CD4-positive, alpha-beta T cell treated with Interleukin-6 at 100 ng/mL for 8 hours (primary cell): ENCODE data around the gene SIGLEC14.

Source experiments
- DNase-seq: peaks from one replicate; pipeline ENCODE4 v3.0.0-alpha.2; 2020; ENCODE audit warnings: mixed read lengths, low spot score

SIGLEC14 gene

DNA sequence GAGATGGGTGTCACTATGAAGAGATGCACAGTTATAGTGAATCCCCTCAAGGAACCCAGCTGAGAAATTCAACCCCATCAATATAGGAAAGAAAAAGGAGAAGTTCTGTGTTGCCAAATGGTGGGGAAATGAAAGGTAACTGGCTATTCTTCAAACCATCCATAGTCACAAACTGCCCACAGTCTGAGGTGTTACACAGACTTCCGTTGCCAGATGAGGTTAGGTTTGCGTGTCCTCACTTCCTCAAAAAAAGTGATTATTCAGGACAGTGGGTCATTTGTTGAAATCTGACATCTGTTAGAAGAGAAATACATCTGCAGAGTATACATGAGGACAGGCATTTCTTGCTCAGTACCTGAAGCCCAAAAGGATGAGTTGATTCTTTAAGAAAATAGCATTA is 25.4 kb downstream of the SIGLEC14 start:
- no peak for DNase-seq

DNA sequence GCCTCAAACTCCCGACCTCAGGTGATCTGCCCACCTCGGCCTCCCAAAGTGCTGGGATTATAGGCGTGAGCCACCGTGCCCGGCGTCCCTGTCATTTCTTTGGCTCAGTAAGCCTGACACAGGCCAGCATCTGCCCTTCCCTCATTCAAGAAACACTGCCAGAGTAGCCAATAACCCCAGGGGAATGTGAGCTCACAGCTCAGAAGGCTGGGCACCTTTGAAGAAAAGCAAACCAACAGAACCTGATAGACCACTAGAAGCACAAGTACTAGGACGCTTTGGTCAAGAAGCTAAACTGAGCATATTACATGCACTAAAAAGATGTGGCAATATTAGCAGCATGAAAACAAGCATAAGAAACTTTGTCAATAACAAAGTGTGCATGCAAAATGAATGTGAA is 30.6 kb downstream of the SIGLEC14 start:
- DNase-seq, result no peak

DNA sequence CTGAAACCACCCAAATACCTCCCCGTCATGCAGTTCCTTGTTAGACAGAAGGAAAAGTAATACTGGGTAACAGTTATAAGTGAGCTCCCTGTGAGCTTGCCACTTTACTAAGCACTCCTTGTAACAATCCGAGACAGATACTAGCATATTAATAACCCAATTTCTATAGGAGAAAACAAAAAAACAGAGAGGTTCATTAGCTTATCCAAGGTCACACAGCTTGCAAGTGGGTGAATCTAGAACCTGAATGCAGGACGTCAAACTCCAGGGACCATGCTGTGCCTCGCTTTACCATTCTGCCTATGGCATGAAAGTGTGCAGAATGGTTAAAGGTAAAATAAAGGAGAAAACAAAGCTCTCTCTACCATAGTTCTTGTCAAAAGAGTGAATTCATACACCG is 31.8 kb downstream of the SIGLEC14 start:
- DNase-seq, result no peak

DNA sequence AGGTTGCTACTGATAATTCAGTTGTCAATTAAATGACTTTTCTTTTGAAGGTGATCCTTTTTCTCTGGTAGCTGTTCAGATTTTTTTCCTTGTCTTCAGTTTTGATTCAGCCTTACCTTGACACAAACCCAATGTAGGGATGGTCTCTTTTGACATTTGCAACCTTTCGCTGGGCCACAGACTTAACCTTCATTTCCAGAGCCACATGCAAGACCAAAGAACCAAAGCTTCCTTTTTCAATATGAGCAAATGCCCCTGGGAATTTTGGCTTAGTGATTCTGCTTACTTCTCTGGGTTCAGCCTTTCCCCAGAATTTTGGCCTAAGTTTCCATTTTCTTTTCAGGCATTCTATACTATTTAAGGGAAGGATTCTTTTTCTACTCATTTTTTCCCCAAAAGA is 36.0 kb downstream of the SIGLEC14 start:
- DNase-seq, result no peak

DNA sequence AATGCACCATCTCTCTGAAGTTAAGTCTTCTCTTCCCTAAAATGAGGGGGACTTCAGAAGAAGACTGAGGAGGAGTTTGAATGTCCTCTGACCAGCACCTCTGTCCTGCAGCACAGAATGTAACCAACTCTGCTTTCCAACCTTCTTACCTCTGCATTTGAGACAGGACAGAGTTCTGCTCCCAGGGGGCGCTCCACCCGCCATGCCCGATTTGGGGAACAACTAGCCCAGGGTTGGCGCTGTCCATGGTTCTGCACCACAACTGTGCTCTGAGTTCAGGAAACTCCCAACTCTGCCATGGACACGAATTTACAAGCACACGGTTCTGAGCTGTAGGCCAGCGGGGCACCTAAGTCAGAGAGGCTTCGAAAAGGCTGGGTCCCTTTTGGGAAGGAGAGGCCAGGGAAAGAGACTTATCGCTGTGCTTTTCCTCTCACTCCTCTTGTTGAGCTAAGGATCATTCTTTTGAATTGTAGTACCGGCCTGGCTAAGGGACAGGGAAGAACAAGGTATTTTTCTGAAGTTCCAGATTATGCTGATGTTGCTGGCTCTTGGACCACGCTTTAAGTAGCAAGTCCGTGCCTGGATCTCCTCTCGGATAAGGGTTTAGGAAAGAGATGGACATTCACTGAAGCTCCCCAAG is 38.6 kb downstream of the SIGLEC14 start:
- DNase-seq, result peak; percentile 29

DNA sequence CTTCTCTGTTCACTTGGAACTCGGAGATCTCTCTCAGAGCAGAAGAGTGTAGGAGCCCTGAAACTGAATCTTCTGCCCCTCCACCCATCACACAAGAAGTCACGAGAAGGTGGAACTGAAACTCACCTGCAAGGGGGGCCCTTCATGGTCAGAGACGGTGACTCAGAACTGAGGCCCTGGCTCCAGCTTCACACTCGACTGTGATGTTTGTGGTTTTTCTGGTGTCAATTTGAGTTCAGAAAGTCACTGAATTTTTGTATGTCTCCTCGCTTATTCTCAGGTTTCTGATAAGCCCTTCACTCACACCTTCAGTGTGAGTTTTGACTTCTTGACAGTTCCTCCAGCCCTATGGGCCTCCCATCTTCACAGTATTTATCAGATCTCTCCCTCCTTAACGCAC is 39.5 kb downstream of the SIGLEC14 start:
- DNase-seq, result no peak

DNA sequence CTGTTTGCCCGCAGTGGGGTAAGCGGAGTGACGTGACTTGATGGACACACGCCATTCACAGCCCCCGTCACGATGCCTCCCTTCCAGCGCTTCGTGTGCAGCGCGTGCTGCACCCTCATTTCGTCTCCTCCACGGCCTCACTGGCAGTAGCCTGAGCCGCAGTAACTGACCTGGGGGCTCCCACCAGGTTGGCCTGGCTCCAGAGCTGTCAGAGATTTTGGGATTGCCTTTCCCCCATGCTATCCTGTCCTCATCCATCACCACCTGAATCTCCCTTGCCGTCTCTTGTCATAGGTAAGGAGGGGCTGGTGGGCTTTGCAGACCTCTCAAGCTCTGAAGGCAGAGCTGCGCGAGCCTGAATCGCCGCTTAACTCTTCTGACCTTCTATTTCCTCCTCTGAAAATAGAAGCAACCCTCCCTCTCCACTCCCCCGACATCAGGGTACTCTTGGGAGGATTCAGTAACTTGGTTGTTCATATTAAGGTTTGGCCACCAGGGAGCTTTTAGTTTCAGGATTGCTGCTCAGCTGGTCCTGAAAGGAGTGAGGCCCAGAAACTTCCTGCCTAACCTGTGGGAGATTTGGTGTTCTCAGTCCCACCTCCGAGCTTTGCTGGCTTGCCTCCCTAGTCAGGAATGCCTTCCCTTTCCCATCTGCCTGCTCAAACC is 44.3 kb downstream of the SIGLEC14 start:
- no peak for DNase-seq

DNA sequence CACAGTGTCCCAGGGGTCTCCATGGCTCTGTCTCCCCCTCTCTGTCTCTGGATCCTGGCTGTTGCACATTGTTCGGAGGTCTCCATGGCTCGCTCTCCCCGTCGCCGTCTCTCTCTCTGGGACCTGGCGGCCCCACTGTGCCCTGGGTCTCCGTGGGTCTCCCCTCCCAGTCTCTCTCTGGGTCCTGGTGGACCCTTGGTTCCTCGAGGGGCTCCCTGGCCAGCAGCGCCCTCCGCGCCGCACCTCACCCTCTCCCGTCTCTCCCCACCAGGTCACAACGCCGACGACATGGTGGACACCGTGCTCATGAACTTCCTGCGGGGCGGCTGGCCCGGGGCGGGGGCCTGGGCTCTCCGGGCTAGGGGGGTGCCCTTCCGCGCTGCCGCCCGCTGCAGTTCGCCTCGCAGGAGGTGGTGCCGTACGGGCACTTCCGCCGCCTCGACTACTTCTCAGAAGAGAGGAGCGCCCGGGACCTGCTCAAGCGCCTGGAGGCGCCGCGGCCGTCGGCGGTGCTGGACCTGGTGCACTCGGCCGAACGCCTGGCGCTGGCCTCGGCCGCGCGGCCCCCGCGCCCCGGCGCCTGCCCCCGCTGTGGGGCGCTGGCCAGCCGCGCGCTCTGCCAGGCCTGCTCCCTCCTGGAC is 45.6 kb downstream of the SIGLEC14 start:
- DNase-seq, result no peak

DNA sequence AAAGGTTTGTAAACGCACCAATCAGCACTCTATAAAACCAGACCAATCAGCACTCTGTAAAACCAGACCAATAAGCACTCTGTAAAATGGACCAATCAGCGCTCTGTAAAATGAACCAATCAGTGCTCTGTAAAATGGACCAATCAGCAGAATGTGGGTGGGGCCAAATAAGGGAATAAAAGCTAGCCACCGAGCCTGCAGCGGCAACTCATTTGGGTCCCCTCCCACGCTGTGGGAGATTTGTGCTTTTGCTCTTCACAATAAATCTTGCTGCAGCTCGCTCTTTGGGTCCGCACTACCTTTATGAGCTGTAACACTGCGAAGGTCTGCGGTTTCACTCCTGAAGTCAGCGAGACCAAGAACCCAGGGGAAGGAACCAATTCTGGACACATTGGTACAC is 47.5 kb downstream of the SIGLEC14 start:
- DNase-seq, result no peak

DNA sequence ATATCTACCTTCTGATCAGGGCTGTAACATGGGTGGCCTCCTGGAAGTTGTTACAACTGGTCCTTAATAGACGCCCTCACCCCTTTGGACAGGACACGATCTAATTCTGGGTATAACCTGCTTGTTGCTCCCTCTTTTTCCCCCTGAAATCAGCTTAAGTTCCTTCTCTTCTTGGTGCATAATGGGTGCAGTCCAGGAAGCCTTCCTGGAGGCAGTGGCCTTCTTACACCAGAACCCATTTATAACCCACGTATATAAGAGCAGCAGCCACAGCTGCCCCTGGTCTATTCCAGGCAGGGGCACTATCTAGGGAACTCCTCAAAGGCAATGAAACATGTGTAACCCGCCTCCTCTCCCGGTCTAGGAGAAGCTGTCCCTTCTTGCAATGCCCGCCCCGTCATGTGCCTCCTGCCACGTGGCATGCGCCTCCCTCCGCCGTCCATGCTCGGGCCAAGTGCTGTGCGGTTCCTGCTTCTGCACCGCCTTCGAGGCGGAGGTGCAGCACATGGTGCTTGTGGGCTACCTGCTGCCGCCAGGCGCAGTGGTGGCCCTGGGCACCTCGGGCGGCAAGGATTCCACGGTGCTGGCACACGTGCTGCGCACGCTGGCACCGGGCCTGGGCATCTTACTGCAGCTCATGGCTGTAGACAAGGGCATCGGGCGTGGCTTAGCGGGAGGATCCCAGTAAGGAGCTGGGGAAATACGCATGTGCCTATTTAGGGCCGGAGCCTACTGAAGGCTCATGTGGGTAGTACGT is 48.3 kb downstream of the SIGLEC14 start:
- no peak for DNase-seq

DNA sequence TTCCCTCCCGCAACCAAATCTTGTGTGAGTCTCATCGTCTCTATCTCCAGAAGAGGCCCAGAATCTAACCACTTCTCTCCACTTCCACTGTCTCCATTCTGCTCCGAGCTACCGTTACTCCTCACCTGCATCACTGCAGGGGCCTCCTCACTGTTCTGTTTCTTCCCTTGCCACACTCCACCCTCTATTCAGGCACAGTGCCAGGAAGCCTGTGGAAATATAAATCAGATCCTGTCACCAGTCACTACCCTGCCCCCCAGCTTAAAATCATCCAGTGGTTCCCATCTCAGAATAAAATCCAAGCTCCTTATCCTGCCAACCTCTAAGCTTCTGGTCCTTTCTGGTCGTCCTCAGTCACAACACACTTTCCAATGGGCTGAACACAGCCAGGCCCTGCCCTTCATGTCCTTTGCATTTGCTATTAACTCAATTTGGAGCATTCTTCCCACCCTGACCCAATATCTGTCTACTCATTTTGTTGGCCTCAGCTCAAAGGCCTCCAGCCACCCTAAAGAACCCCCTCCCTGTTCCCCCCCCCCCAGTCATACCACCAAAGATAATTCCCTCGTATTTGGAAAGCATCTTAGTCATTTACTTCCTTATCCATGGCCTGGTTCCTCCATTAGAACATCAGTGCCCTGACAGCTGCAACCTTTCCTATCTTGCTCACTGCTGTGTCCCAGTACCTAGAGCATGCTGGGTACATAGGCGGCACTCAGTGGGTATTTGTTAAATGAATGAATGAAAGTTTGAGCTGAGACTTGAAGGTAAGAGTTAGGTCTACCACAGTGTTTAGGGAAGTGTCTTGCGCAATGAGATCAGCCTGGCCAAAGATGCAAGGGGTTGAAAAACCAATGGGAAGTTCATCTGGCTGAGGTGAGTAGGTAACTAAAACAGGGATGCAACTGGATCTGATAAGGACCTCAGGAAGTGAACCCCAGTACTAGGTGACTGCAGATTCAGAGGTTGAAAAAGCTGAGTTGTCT is 51.1 kb downstream of the SIGLEC14 start:
- no peak for DNase-seq

DNA sequence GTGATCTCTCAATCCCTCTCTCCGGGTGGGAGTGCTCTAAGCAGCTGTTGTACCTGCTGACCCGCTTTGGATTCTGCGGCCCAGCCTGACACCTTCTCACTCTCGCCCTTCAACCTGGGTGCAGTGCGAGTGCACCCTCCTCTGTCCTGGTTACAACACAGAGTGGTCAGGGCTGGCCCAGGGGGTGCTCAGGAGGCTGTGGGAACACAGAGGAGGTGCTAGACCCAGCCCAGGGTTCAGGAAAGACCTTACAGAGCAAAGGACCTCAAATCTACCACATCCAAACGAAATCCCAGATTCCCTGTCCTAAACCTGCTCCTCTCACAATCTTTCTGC is 51.9 kb downstream of the SIGLEC14 start:
- DNase-seq, result no peak

DNA sequence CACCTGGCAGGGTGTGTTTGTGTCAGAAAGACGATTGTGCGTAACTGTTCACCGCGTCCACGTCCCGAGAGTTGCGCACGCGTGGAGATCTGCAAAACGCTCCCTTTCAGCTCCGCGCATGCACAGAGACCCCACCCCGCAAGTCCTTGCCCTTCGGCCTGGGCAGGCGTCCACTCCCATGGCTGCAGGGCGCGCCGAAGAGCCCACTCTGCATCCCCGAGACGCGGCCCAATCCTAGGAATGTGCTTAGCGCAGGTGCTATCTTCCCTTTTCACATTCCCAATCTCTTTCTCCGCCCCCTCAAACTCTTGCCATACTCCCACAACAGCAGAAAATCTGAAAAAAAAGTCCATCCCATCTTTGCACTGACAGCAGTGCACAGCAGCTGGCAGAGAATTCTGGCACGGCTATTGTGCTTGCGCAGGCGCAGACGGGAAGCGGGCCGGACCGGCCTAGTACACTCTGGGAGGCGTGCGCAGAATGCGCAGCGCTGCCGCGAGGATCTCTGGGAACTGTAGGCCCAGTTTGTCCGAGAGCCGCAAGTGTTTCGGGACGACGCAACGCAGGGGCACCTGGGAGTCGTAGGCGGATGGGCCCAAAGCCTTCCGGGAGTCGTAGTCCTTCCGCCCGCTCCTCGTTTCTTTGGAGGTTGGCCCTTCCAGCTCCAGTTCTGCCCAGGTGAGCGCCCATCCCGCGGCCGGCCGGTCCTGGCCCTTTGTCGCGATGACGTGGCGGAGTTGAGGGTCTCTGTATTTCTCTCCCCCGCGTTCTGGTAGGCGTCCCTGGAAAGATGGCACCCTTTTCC is 52.5 kb downstream of the SIGLEC14 start:
- peak; percentile 98 for DNase-seq

DNA sequence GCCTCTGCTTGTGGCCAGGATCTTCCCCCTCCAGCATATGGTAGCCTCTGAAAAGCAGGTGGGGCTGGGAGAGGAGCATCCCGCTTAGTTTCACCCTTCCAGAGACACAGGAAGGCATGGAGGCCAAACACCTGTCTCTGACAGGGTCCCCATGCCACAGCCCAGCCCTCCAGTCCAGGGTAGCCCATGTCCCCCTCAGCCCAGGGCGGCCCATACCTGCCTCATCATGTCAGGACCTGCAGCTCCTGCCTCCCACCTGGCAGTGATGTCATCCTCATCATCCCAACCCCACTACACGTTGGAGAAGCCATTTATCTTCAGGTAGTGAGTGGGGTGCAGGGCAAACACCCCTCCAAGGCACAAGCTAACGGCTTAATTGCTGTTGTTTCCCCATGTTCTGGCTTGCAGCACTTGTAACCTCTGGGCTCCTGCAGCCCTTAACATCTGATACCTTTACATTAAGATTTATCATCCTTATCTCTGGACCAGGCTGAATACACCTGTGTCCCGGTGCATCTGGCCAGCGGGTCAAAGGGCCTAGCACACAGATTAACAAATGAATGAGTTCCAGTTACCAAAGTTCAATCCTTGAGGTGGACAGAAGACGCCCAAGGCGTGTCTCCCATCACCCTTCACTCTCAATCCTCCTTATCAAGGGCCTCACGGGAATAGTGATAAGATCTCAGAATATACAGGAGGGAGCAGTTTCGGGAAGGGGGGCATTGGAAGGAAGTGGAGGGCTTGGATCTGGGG is 53.3 kb downstream of the SIGLEC14 start:
- no peak for DNase-seq
